ENCODE data around the gene ANKRD45.

- TF ChIP-seq GATA2 (IDR thresholded peaks at IDR 0.05; ENCODE audit: low read depth, low read length), result no peak
- no peak for TF ChIP-seq GATA3 (IDR thresholded peaks at IDR 0.05; ENCODE audit: low read depth, low read length)
Observed at GRCh38 chr1:173627269-173627668, 42.4 kb downstream of the ANKRD45 start.

All from SH-SY5Y (cell line).